Loucy (cell line): ENCODE measurements around the gene SIX3.
A peak's percentile ranks its signal among the peaks of the same experiment; 100 is the strongest.

Experiments
- H2AFZ ChIP-seq: fragments of 200-600 bp; sonication (generic); 2 replicates; pipeline ENCODE4 v1.6.0; 2016; ENCODE audit warnings: antibody characterized with exemption, mild to moderate bottlenecking, low read length, moderate library complexity
- H3F3A ChIP-seq: fragments of 200-600 bp; 2 replicates; pipeline ENCODE4 v1.6.0; 2016; ENCODE audit warnings: antibody characterized with exemption, low read depth, mild to moderate bottlenecking
- H3K27me3 ChIP-seq: fragments of 200-600 bp; sonication (generic); 2 replicates; pipeline ENCODE4 v1.6.1; 2014; ENCODE audit warnings: low read length, mild to moderate bottlenecking; ENCODE audit not compliant: insufficient read depth, poor library complexity, severe bottlenecking
- H3K36me3 ChIP-seq: fragments of 200-600 bp; sonication (generic); 2 replicates; pipeline ENCODE4 v1.6.1; 2016; ENCODE audit warnings: low read length; ENCODE audit not compliant: insufficient read depth
- H3K4me1 ChIP-seq: fragments of 200-600 bp; sonication (generic); 2 replicates; pipeline ENCODE4 v1.5.1; 2014; ENCODE audit warnings: low read length, mild to moderate bottlenecking; ENCODE audit not compliant: insufficient read depth, poor library complexity, severe bottlenecking
- H3K4me2 ChIP-seq: fragments of 200-600 bp; sonication (generic); 2 replicates; pipeline ENCODE4 v1.6.0; 2014; ENCODE audit warnings: antibody characterized with exemption, low read length, low read depth, mild to moderate bottlenecking; ENCODE audit not compliant: poor library complexity, severe bottlenecking
- H3K4me3 ChIP-seq: fragments of 200-600 bp; sonication (generic); 2 replicates; pipeline ENCODE4 v1.5.1; 2014; ENCODE audit warnings: low read length, mild to moderate bottlenecking, mixed read lengths; ENCODE audit not compliant: poor library complexity, severe bottlenecking
- H3K79me2 ChIP-seq: fragments of 200-600 bp; sonication (generic); 2 replicates; pipeline ENCODE4 v1.6.1; 2014; ENCODE audit warnings: low read length; ENCODE audit not compliant: insufficient read depth
- H3K9ac ChIP-seq: fragments of 200-600 bp; sonication (generic); 2 replicates; pipeline ENCODE4 v1.6.0; 2014; ENCODE audit warnings: mild to moderate bottlenecking, low read depth, low read length, moderate library complexity; ENCODE audit not compliant: poor library complexity, severe bottlenecking
- H3K9me2 ChIP-seq: fragments of 200-600 bp; sonication (generic); replicated peaks from 2 replicates; pipeline ENCODE4 v1.6.1; 2016; ENCODE audit warnings: low read depth, low read length, mixed read lengths
- H3K9me3 ChIP-seq: fragments of 200-600 bp; sonication (generic); 2 replicates; pipeline ENCODE4 v1.6.1; 2014; ENCODE audit warnings: mild to moderate bottlenecking, antibody characterized with exemption, low read length, low read depth; ENCODE audit not compliant: insufficient read depth
- H4K20me1 ChIP-seq: fragments of 200-600 bp; sonication (generic); 2 replicates; pipeline ENCODE4 v1.6.0; 2014; ENCODE audit warnings: antibody characterized with exemption, low read length, mild to moderate bottlenecking; ENCODE audit not compliant: insufficient read depth, poor library complexity, severe bottlenecking
- EZH2phosphoT487 ChIP-seq: fragments of 200-600 bp; IDR thresholded peaks from 2 replicates; pipeline ENCODE4 v1.6.1; 2018; ENCODE audit warnings: antibody characterized with exemption, mild to moderate bottlenecking, moderate library complexity, borderline replicate concordance
- TF ChIP-seq, protein P1 (sequence below): fragments of 200-600 bp; sonication (generic); conservative IDR thresholded peaks from 2 replicates; pipeline ENCODE4 v1.5.1; 2014; ENCODE audit warnings: mild to moderate bottlenecking, antibody characterized with exemption, low read length

The SIX3 gene

DNA sequence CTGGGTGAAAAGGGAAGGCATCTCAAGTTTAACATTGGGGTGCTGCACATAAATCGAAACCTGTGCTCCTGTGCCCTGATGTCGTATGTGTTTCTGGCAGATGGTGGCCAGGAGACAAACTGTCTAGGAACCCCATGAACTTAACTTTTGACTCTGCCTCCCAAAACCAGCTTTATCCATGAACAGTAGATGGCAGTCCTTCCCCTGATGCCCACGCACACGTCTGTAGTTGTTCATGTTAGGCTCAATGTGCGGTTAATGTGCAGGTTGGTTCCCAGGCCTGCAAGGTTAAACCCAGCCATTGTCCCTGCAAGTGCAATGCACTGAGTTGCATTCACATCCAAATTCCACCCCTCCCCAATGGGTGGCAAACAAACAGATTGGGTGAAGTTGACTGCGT, 44.1 kb upstream of the SIX3 start:
- H2AFZ ChIP-seq: no peak overlapping the region
- no peaks in the 10 kb centered on the region for H3K9me3 ChIP-seq
- no peaks in the 10 kb centered on the region for H3K36me3 ChIP-seq
- no peak overlapping the region for H3K4me3 ChIP-seq
- TF ChIP-seq, protein P1, sequence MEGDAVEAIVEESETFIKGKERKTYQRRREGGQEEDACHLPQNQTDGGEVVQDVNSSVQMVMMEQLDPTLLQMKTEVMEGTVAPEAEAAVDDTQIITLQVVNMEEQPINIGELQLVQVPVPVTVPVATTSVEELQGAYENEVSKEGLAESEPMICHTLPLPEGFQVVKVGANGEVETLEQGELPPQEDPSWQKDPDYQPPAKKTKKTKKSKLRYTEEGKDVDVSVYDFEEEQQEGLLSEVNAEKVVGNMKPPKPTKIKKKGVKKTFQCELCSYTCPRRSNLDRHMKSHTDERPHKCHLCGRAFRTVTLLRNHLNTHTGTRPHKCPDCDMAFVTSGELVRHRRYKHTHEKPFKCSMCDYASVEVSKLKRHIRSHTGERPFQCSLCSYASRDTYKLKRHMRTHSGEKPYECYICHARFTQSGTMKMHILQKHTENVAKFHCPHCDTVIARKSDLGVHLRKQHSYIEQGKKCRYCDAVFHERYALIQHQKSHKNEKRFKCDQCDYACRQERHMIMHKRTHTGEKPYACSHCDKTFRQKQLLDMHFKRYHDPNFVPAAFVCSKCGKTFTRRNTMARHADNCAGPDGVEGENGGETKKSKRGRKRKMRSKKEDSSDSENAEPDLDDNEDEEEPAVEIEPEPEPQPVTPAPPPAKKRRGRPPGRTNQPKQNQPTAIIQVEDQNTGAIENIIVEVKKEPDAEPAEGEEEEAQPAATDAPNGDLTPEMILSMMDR: 0 out of 2 replicates have a peak, but pooled peaks have one; percentile 20
- TF ChIP-seq EZH2phosphoT487: no peak
- H3K9ac ChIP-seq: no peak overlapping the region
- H3K4me1 ChIP-seq: peaks cover 3% of the 10 kb centered on the region
- H3K27me3 ChIP-seq: no peaks in the 10 kb centered on the region
- no peaks in the 10 kb centered on the region for H3F3A ChIP-seq
- no peaks in the 10 kb centered on the region for H4K20me1 ChIP-seq
- H3K79me2 ChIP-seq: no peaks in the 10 kb centered on the region
- no peak overlapping the region for H3K4me2 ChIP-seq
- no peaks in the 10 kb centered on the region for H3K9me2 ChIP-seq

DNA sequence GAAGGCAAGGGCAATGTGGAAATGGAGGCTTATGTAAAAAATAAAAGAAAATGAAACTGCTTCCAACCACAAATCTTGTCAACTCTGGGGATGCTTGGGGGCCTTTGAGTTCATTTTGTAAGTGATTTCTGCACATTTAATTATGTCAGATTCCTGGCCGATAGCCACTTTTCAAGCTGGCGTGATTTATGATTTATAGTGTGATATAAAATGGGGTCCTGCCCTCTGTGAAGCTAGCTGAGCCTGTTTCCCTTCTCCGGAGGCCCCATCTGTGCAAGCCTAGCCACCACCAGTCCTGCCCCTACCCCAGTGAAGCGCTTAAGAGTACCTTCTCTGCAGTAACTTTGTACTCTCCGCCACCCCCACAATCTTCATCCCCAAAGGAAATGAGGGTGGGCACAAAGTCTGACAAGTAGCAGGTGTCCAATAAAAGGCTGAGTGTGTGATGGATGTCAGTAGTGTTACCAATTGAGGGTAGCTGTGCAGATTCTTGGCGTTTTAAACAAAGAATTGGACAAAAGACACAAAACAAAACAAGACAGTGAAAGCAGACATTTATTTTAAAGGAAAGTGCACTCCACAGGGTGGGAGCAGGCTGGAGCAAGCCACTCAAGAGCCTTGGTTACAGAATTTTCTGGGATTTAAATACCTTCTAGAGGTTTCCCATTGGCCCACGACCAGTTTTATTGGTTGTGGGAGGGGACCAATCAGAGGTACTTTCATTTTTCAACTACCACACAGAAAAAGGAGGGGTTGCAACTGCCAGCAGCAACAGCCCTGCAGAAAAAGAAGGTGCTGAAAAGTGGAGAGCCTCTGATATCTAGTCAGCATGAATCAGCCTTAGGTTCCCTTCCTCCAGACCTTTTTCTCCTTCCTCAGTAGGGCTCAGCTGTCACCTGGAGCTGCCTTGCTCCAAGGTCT, 39.0 kb upstream of the SIX3 start:
- no peaks in the 10 kb centered on the region for H3K9me3 ChIP-seq
- H3K4me2 ChIP-seq: peak overlapping the region; percentile 58
- peak overlapping the region; percentile 89 for H2AFZ ChIP-seq
- H3K4me1 ChIP-seq: peaks cover 15% of the 10 kb centered on the region
- H3F3A ChIP-seq: no peaks in the 10 kb centered on the region
- H3K36me3 ChIP-seq: no peaks in the 10 kb centered on the region
- H3K4me3 ChIP-seq: peak overlapping the region; percentile 60
- H4K20me1 ChIP-seq: no peaks in the 10 kb centered on the region
- no peaks in the 10 kb centered on the region for H3K27me3 ChIP-seq
- no peaks in the 10 kb centered on the region for H3K79me2 ChIP-seq
- peak overlapping the region; percentile 41 for H3K9ac ChIP-seq
- H3K9me2 ChIP-seq: no peaks in the 10 kb centered on the region
- no peak for TF ChIP-seq EZH2phosphoT487
- TF ChIP-seq, protein P1: no peak

DNA sequence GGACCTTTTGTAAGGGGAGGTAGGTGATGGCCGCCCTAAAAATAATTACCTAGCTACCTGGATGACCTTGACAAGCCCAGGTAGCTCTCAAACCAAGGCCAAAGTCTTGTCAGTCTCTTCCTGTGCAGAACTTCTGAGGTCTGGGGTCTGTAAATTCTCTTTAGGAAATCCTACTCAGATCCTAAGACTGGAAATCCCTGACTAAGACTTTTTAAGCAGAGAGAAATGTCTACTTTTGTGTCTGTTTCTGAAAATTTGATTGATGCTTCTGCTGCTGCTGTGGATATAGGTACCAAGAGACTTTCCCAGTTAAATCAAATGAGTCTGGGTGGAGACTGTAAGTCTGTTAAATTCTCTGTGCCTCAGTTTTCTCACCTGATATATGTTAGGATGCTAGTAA, 36.9 kb upstream of the SIX3 start:
- no peaks in the 10 kb centered on the region for H3F3A ChIP-seq
- no peak overlapping the region for H3K4me3 ChIP-seq
- no peaks in the 10 kb centered on the region for H3K9me2 ChIP-seq
- no peaks in the 10 kb centered on the region for H3K27me3 ChIP-seq
- no peak overlapping the region for H3K9ac ChIP-seq
- TF ChIP-seq EZH2phosphoT487: no peak
- TF ChIP-seq, protein P1: no peak
- no peaks in the 10 kb centered on the region for H3K79me2 ChIP-seq
- peaks cover 15% of the 10 kb centered on the region for H3K4me1 ChIP-seq
- no peaks in the 10 kb centered on the region for H3K36me3 ChIP-seq
- no peak overlapping the region for H3K4me2 ChIP-seq
- no peaks in the 10 kb centered on the region for H4K20me1 ChIP-seq
- 0 out of 2 replicates have a peak overlapping the region, but pooled peaks have one; percentile 19 for H2AFZ ChIP-seq
- no peaks in the 10 kb centered on the region for H3K9me3 ChIP-seq
